Astrocyte of the spinal cord (primary cell): ENCODE data around the gene ZNF366.

Experiments used
- DNase-seq: peaks from one replicate; pipeline ENCODE4 v3.0.0; 2011; ENCODE audit warnings: low read depth, low spot score
- H3K4me3 ChIP-seq: 2 replicates; pipeline ENCODE4 v1.5.1; 2011; ENCODE audit warnings: low read depth, mild to moderate bottlenecking, low read length, moderate library complexity
- in situ Hi-C: cut with HindIII; loops from 2 replicates; pipeline ENCODE4 v1.10.0; 2017; ENCODE audit warnings: low sequenced_read_pairs
- TF ChIP-seq, protein P1 (sequence below): IDR thresholded peaks from 2 replicates; pipeline ENCODE4 v1.5.1; 2012; ENCODE audit warnings: low read depth, mild to moderate bottlenecking, low read length, inconsistent platforms

ZNF366 gene

DNA sequence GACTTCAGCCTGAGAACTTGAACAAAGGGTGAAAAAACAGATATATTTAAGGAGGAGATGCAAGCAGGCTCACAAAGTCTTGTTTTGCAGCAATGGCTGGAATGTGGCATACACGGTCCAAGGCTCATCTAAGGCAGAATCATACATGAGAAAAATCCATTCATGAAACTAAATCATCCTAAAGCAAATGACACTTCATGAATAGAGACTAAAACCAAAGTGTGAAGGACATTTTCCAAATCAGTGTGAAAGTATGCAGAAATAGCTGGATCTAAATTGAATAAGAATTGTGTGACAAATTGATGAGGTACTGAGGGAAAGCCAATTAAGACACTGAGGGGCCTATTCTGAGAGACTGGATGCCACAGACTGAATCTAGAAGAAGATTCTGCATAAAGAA is 27.3 kb downstream of the ZNF366 start:
- DNase-seq = no peak
- in situ Hi-C loops = no loop called here
- TF ChIP-seq, protein P1, sequence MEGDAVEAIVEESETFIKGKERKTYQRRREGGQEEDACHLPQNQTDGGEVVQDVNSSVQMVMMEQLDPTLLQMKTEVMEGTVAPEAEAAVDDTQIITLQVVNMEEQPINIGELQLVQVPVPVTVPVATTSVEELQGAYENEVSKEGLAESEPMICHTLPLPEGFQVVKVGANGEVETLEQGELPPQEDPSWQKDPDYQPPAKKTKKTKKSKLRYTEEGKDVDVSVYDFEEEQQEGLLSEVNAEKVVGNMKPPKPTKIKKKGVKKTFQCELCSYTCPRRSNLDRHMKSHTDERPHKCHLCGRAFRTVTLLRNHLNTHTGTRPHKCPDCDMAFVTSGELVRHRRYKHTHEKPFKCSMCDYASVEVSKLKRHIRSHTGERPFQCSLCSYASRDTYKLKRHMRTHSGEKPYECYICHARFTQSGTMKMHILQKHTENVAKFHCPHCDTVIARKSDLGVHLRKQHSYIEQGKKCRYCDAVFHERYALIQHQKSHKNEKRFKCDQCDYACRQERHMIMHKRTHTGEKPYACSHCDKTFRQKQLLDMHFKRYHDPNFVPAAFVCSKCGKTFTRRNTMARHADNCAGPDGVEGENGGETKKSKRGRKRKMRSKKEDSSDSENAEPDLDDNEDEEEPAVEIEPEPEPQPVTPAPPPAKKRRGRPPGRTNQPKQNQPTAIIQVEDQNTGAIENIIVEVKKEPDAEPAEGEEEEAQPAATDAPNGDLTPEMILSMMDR = no peak
- no peak overlapping the region for H3K4me3 ChIP-seq

DNA sequence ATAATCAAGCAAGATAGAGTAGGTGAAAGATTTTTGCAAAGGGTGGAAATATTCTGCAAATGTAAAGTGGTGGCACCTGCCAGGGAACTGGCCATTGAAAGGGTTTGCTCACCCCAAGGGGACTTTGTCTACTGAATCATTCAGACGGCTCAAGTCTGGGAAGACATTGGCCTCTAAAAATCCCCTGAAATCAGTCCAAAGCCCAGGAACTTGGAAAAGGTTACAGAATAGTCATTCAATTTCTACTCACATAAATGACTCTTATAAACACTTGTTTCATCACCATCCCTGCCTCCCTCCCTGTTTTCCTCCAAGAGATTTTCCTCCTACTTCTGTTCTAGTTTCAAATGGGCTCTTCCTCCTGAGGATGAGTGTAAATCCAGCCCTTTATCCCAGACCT is 28.5 kb downstream of the ZNF366 start:
- no peak overlapping the region for H3K4me3 ChIP-seq
- TF ChIP-seq, protein P1 = no peak
- in situ Hi-C loops = no loop called here
- DNase-seq = no peak

DNA sequence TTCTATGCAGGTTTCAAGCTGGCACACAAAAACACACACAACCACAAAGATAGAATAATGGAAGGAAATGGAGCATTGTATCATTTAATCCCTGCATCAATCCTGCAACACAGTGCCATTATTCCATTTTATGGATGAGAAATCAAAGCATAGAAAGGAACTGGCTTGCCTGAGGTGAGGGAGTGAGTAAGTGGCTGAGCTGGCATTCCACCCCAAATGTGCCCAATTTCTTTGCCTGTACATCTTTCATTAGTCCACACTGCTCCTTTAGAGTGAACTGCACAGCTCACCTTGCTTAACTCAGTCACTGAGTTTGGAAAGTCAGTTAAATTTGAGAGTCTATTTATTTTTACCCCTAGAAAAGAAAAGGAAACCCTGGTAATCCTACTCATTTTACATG is 28.9 kb downstream of the ZNF366 start:
- no peak for DNase-seq
- TF ChIP-seq, protein P1 = no peak
- in situ Hi-C loops = no loop called here
- no peak overlapping the region for H3K4me3 ChIP-seq

DNA sequence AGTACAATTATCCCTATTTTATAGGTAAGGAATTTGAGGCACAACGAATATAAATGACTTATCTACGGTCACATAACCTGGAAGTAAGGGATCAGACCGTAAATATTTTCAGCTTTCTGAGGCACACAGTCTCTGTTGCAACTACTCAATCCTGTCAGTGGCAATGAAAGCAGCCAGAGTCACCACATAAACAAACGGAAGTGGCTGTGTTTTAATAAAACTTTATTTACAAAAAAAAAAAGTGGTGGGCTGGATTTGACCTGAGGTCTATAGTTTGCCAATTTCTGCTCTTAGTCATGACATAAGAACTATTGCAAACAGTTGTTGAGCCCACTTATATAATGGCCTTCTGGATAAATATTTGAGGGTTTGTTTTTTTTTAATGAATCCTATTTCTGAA is 29.6 kb downstream of the ZNF366 start:
- H3K4me3 ChIP-seq = no peak overlapping the region
- TF ChIP-seq, protein P1 = no peak
- in situ Hi-C loops = no loop called here
- DNase-seq = no peak

DNA sequence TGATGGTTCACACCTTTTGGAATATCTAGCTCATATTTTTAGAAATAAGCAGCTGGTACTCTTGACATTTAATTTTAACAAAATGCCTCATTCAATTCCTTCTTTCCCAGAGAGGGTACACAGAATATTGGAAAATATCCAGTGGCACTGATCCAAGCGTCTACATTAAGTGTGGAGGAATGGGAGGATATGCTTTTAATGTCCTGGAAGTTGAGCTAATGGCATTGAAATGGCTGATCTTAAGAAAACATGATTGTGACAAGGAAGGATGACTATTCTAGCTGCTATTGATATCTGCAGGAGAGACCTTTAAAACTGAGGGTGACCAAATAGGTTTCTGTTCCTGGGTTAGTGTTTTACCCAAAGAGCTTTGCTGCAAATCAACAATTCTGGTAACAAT is 30.0 kb downstream of the ZNF366 start:
- in situ Hi-C loops = no loop called here
- TF ChIP-seq, protein P1 = no peak
- no peak overlapping the region for H3K4me3 ChIP-seq
- no peak for DNase-seq

- H3K4me3 ChIP-seq = no peak overlapping the region
- no peak for DNase-seq
- in situ Hi-C loops = no loop called here
- TF ChIP-seq, protein P1 = no peak
These were observed 30.5 kb downstream of the ZNF366 start for GRCh38 chr5:72476721-72477120.

DNA sequence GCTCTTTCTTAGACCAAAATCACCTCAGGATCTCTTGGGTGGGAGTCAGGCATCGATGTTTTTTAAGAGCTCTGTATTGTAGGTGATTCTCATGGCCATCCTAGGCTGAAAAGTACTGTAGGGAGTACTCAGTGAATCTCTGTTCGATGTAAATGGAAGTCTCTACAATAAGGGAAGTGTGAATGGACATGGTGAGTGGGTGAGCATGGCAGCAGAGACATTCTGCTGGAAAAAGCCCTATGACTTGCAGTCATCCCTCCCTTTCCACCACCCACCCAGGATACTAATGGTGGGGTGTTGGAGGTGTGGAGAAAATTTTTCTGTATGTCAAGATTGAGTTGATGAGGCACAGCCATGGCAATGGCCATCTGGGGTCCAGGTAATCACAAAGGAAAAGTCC is 30.9 kb downstream of the ZNF366 start:
- TF ChIP-seq, protein P1 = no peak
- DNase-seq = no peak
- in situ Hi-C loops = no loop called here
- no peak overlapping the region for H3K4me3 ChIP-seq
